ENCODE measurements around the gene SLIT1.

Gene SLIT1

GRCh38 chr10:97031459-97031858 is 154.3 kb downstream of the SLIT1 start:
- Histone ChIP-seq H3K9me3 (no peaks in the 10 kb centered on the region), H3K4me3 (no peak overlapping the region), H3K4me1 (no peaks in the 10 kb centered on the region), H3K36me3 (no peaks in the 10 kb centered on the region), H3K27me3 (peaks cover 0 to 18% of the 10 kb centered on the region in 2 donors), H3K27ac (no peak overlapping the region)
- no peak for DNase-seq
- no peak for TF ChIP-seq CTCF (IDR thresholded peaks at IDR 0.05)
- intact Hi-C loops (cut with DNase I; ENCODE audit: low total_unique reads): loop anchor here (10.0 kb wide), 1 partner anchor 647 kb away; no protein-coding TSS in a partner anchor

- Histone ChIP-seq H3K27me3 (peaks cover 0 to 18% of the 10 kb centered on the region in 2 donors), H3K4me3 (no peak overlapping the region), H3K36me3 (no peaks in the 10 kb centered on the region), H3K9me3 (no peaks in the 10 kb centered on the region), H3K27ac (no peak overlapping the region), H3K4me1 (no peaks in the 10 kb centered on the region)
- intact Hi-C loops (cut with DNase I; ENCODE audit: low total_unique reads): loop anchor here (10.0 kb wide), 1 partner anchor 646 kb away; no protein-coding TSS in a partner anchor
- DNase-seq: no peak
- no peak for TF ChIP-seq CTCF (IDR thresholded peaks at IDR 0.05)
These were observed 154.9 kb downstream of the SLIT1 start for GRCh38 chr10:97030894-97031293.

- DNase-seq: no peak
- TF ChIP-seq CTCF (IDR thresholded peaks at IDR 0.05): no peak
- H3K36me3 ChIP-seq: no peaks in the 10 kb centered on the region
- H3K9me3 ChIP-seq: no peaks in the 10 kb centered on the region
- H3K27ac ChIP-seq: no peak overlapping the region
- H3K27me3 ChIP-seq: peaks cover 0 to 11% of the 10 kb centered on the region in 2 donors
- H3K4me1 ChIP-seq: peaks cover 0 to 14% (median 7%) of the 10 kb centered on the region in 4 donors
- intact Hi-C loops (cut with DNase I; ENCODE audit: low total_unique reads): loop anchor here (10.0 kb wide), 1 partner anchor 204 kb away; no protein-coding TSS in a partner anchor
- no peak overlapping the region for H3K4me3 ChIP-seq
These were observed 156.5 kb downstream of the SLIT1 start for GRCh38 chr10:97029271-97029670.

GRCh38 chr10:97028832-97029178 is 157.0 kb downstream of the SLIT1 start:
- no peak for TF ChIP-seq CTCF (IDR thresholded peaks at IDR 0.05)
- DNase-seq: no peak
- Histone ChIP-seq H3K27me3 (peaks cover 0 to 7% of the 10 kb centered on the region in 2 donors), H3K36me3 (no peaks in the 10 kb centered on the region), H3K27ac (no peak overlapping the region), H3K9me3 (no peaks in the 10 kb centered on the region), H3K4me3 (no peak overlapping the region), H3K4me1 (peaks cover 0 to 19% (median 12%) of the 10 kb centered on the region in 4 donors)
- intact Hi-C loops (cut with DNase I; ENCODE audit: low total_unique reads): loop anchor here (10.0 kb wide), 1 partner anchor 204 kb away; no protein-coding TSS in a partner anchor

GRCh38 chr10:97028126-97028831 is 157.5 kb downstream of the SLIT1 start:
- TF ChIP-seq CTCF (IDR thresholded peaks at IDR 0.05): no peak
- no peak for DNase-seq
- Histone ChIP-seq H3K4me3 (no peak overlapping the region), H3K27me3 (peaks cover 0 to 7% of the 10 kb centered on the region in 2 donors), H3K36me3 (no peaks in the 10 kb centered on the region), H3K9me3 (no peaks in the 10 kb centered on the region), H3K27ac (no peak overlapping the region), H3K4me1 (peaks cover 0 to 24% (median 17%) of the 10 kb centered on the region in 4 donors)
- intact Hi-C loops (cut with DNase I; ENCODE audit: low total_unique reads): loop anchor here (10.0 kb wide), 1 partner anchor 203 kb away; no protein-coding TSS in a partner anchor
